ENCODE results near the gene GPR45.

- no peak for TF ChIP-seq GATA2 (IDR thresholded peaks at IDR 0.05; ENCODE audit: low read depth, low read length)
- TF ChIP-seq GATA3 (IDR thresholded peaks at IDR 0.05; ENCODE audit: low read depth, low read length) = no peak
Observed at GRCh38 chr2:105243961-105244360, 2.4 kb downstream of the GPR45 start.
